Tibial nerve (tissue), 4 donors: ENCODE measurements around the gene CCL17. TPM values are rescaled to one million over a fixed set of nuclear protein-coding genes. Genes with fewer than 3 reads are reported as not detected.

Source experiments
- DNase-seq, 2 donors: peaks; one replicate each; pipeline ENCODE4 v3.0.0-alpha.2; 2019; ENCODE audit warnings: low spot score in 2 of 2
- H3K27ac ChIP-seq, 4 donors: fragments of 200-600 bp; sonication (generic) in 3 of 4; one replicate each; pipeline ENCODE4 v1.5.1; 2017 to 2019; ENCODE audit warnings: mild to moderate bottlenecking in 1 of 4
- H3K27me3 ChIP-seq, 2 donors: fragments of 200-600 bp; sonication (generic) in 1 of 2; one replicate each; pipeline versions ENCODE4 v1.5.1 to v1.6.0; 2017 to 2019
- H3K36me3 ChIP-seq, 3 donors: fragments of 200-600 bp; sonication (generic); one replicate each; pipeline ENCODE4 v1.5.1; 2018 to 2019
- H3K4me1 ChIP-seq, 4 donors: fragments of 200-600 bp; sonication (generic) in 3 of 4; one replicate each; pipeline ENCODE4 v1.5.1; 2017 to 2019
- H3K4me3 ChIP-seq, 4 donors: fragments of 200-600 bp; sonication (generic) in 3 of 4; one replicate each; pipeline ENCODE4 v1.5.1; 2017 to 2019; ENCODE audit warnings: mild to moderate bottlenecking in 1 of 4, moderate library complexity in 1 of 4
- H3K9me3 ChIP-seq, 4 donors: fragments of 200-600 bp; sonication (generic) in 3 of 4; one replicate each; pipeline ENCODE4 v1.5.1; 2017 to 2019
- CTCF ChIP-seq, 5 experiments: fragments of 200-600 bp in 3 of 5; fragments of 450-650 bp in 2 of 5; sonication (generic) in 3 of 5; IDR thresholded peaks; one replicate each; pipeline ENCODE4 v1.5.1; 2016 to 2019; ENCODE audit warnings: antibody characterized with exemption in 5 of 5, mild to moderate bottlenecking in 3 of 5, moderate library complexity in 2 of 5
- EP300 ChIP-seq, 2 donors: sonication (generic); formaldehyde crosslinking; IDR thresholded peaks; one replicate each; pipeline ENCODE4 v1.6.1; 2017; ENCODE audit warnings: antibody characterized with exemption in 2 of 2, mild to moderate bottlenecking in 1 of 2
- POLR2A ChIP-seq, 2 donors: fragments of 450-650 bp; IDR thresholded peaks; one replicate each; pipeline ENCODE4 v1.6.1; 2017; ENCODE audit warnings: antibody characterized with exemption in 2 of 2, mild to moderate bottlenecking in 2 of 2, moderate library complexity in 2 of 2
- WGBS, 2 donors: methylation state at CpG; one replicate each; pipeline ENCODE4 v1.1.5; 2018; 5-methylcytosine and 5-hydroxymethylcytosine counted together
- total RNA-seq, 4 donors: library from RNA; depleted of rRNA; stranded (reverse); fragments of >200 nt; gene quantifications; one replicate each; pipeline ENCODE4 v1.1.0, GENCODE V29; 2016

The CCL17 gene
- total RNA-seq, 4 donors from 2014 or later, result not detected

GRCh38 chr16:57419506-57419905, 14.9 kb downstream of the CCL17 start:
- WGBS, 2 donors, result 69 to 72% methylated on average over 6 of the region's 6 CpGs
- Histone ChIP-seq H3K27ac (peak overlapping the region in 3 of 4 donors; percentile 10 to 51 (median 21)), H3K9me3 (no peaks in the 10 kb centered on the region), H3K4me1 (peaks cover 0 to 47% (median 17%) of the 10 kb centered on the region in 4 donors), H3K27me3 (no peaks in the 10 kb centered on the region), H3K4me3 (no peak overlapping the region), H3K36me3 (no peaks in the 10 kb centered on the region)
- TF ChIP-seq POLR2A (IDR thresholded peaks at IDR 0.05) (no peak), EP300 (IDR thresholded peaks at IDR 0.05) (no peak), CTCF (IDR thresholded peaks at IDR 0.05) (no peak)
- DNase-seq, result no peak

GRCh38 chr16:57422026-57422944, 17.7 kb downstream of the CCL17 start:
- WGBS, 2 donors, result 26 to 35% methylated on average over 10 of the region's 10 CpGs
- no peak for TF ChIP-seq POLR2A (IDR thresholded peaks at IDR 0.05)
- TF ChIP-seq EP300 (IDR thresholded peaks at IDR 0.05), result peak in 1 of 2 donors; percentile 46
- TF ChIP-seq CTCF (IDR thresholded peaks at IDR 0.05), result peak; percentile 46 to 73 (median 61)
- peak overlapping the region; percentile 28 to 80 (median 56) for H3K27ac ChIP-seq
- peaks cover 0 to 34% (median 8%) of the 10 kb centered on the region in 4 donors for H3K4me1 ChIP-seq
- H3K36me3 ChIP-seq, result peaks cover 0 to 14% (median 0%) of the 10 kb centered on the region in 3 donors
- H3K9me3 ChIP-seq, result no peaks in the 10 kb centered on the region
- H3K27me3 ChIP-seq, result no peaks in the 10 kb centered on the region
- no peak overlapping the region for H3K4me3 ChIP-seq
- DNase-seq, result peak; percentile 34 to 46

GRCh38 chr16:57423152-57423551, 18.6 kb downstream of the CCL17 start:
- TF ChIP-seq CTCF (IDR thresholded peaks at IDR 0.05), result no peak
- no peak for TF ChIP-seq POLR2A (IDR thresholded peaks at IDR 0.05)
- TF ChIP-seq EP300 (IDR thresholded peaks at IDR 0.05), result no peak
- H3K27me3 ChIP-seq, result no peaks in the 10 kb centered on the region
- peaks cover 0 to 22% (median 0%) of the 10 kb centered on the region in 3 donors for H3K36me3 ChIP-seq
- DNase-seq, result no peak
- peak overlapping the region in 2 of 4 donors; percentile 71 to 80 for H3K27ac ChIP-seq
- H3K4me1 ChIP-seq, result peaks cover 0 to 27% (median 6%) of the 10 kb centered on the region in 4 donors
- 66 to 82% methylated on average over 2 of the region's 2 CpGs for WGBS, 2 donors
- no peaks in the 10 kb centered on the region for H3K9me3 ChIP-seq
- H3K4me3 ChIP-seq, result no peak overlapping the region

- Histone ChIP-seq H3K36me3 (peaks cover 0 to 35% (median 0%) of the 10 kb centered on the region in 3 donors), H3K4me3 (no peak overlapping the region), H3K27me3 (no peaks in the 10 kb centered on the region), H3K27ac (no peak overlapping the region), H3K9me3 (no peaks in the 10 kb centered on the region), H3K4me1 (peaks cover 0 to 14% (median 3%) of the 10 kb centered on the region in 4 donors)
- DNase-seq, result no peak
- 53 to 64% methylated on average over 3 of the region's 3 CpGs for WGBS, 2 donors
- TF ChIP-seq EP300 (IDR thresholded peaks at IDR 0.05) (no peak), CTCF (IDR thresholded peaks at IDR 0.05) (no peak), POLR2A (IDR thresholded peaks at IDR 0.05) (no peak)
Measured at GRCh38 chr16:57424583-57424982, 20.0 kb downstream of the CCL17 start.

- Histone ChIP-seq H3K4me3 (no peak overlapping the region), H3K4me1 (peaks cover 0 to 14% (median 3%) of the 10 kb centered on the region in 4 donors), H3K9me3 (no peaks in the 10 kb centered on the region), H3K36me3 (peaks cover 0 to 53% (median 5%) of the 10 kb centered on the region in 3 donors), H3K27ac (no peak overlapping the region), H3K27me3 (no peaks in the 10 kb centered on the region)
- DNase-seq, result no peak
- TF ChIP-seq CTCF (IDR thresholded peaks at IDR 0.05) (no peak), POLR2A (IDR thresholded peaks at IDR 0.05) (no peak), EP300 (IDR thresholded peaks at IDR 0.05) (no peak)
- WGBS, 2 donors, result 88 to 89% methylated on average over 6 to 7 of the region's 7 CpGs
Measured at GRCh38 chr16:57426356-57426755, 21.8 kb downstream of the CCL17 start.
